ENCODE results near the gene ADAMTSL3.

ADAMTSL3 gene

DNA sequence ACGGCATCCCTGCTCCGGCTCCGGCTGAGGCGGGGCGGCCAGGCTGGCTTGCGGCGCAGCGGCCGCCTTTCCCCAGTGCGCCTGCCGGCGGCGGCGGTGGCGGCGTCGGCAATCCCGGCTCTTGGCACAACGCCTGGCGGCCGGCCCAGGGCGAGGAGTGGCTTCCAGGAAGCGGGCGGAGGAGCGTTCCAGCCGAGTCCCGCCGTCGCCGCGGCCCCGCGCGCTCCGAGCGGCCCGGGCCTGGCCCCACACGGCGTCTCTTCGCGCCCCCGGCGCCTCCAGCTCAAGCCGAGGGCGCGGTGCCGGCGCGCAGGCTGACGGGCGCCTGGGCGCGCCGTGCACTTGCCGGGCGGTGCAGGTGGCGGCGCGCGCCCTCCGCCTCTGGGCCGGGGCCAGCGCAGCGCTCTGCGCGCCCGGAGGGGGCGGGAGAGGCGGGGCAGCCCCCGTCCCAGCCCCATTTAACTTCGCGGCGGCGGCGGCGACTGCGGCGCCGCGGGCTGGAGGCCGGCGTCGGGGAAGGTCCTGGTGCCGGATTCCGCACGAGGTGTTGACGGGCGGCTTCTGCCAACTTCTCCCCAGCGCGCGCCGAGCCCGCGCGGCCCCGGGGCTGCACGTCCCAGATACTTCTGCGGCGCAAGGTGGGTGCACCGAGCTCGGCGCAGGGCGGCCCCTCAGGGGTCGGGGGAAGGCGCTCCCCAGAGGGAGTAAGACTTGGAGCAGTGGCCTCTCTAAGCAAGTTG is at the start of gene ADAMTSL3:
ADAMTSL3 (plus strand) TSS at position 485 of the 740 bp plus-strand sequence. CDS start 1,639 bp downstream, outside the sequence.
- DNase-seq: no peak

DNA sequence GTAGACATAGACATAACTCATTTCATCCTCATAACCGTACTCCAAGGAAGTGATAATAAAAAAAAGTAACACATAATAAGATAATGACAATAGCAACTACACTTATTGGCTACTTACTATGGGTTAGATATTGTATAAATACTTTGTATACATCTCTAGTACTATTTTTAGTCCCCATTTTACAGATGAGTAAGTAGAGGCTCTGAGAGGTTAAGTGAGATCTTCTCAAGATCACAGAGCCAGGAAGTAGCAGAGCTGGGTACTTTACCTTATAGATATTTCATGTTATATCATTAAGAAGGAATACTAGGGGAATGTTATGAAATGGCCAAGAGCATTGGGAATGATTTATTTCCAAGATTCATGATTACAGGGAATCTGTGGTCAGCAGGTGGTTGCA is 49.4 kb upstream of the ADAMTSL3 start:
- no peak for DNase-seq

DNA sequence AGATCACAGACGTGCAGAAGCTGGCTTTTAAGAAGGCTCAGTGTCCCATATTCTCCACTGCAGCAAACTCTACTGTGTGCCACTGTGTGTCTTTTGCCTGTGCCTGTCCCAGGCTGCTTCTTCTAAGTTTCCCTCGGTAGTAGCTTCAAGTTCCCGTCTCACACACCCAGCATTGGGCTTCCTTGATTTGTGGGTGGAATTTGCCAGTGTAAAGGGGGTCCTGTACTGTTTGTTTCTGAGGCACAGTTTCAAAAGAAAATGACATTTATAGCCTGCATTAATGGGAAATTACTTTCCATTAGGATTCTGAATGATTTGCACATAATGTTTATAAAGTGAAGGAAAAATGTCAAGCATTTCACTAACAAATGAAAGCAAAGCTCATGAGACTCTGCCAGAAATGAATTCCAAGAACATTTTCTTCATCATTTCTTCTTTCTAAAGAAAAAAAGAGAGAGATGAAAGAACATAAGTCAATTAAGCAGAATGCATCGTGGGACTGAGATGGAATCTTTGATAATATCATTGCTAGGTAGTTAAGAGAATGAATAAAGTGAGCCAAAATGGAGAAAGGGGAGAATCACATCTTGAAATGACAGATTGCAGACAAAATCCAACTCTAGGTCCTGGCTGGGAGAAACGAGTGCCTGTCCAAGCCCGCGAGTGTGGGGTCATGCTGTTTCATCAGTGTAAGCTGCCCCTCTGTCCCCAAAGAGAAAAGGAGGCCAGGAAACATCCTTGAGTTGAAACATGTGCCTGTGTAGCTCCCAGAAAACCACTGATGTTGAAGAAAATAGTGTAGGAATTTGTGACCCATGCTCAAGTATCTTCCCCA is 48.6 kb upstream of the ADAMTSL3 start:
- no peak for DNase-seq

GRCh38 chr15:83610132-83610531 is 43.8 kb upstream of the ADAMTSL3 start:
- DNase-seq: no peak

DNA sequence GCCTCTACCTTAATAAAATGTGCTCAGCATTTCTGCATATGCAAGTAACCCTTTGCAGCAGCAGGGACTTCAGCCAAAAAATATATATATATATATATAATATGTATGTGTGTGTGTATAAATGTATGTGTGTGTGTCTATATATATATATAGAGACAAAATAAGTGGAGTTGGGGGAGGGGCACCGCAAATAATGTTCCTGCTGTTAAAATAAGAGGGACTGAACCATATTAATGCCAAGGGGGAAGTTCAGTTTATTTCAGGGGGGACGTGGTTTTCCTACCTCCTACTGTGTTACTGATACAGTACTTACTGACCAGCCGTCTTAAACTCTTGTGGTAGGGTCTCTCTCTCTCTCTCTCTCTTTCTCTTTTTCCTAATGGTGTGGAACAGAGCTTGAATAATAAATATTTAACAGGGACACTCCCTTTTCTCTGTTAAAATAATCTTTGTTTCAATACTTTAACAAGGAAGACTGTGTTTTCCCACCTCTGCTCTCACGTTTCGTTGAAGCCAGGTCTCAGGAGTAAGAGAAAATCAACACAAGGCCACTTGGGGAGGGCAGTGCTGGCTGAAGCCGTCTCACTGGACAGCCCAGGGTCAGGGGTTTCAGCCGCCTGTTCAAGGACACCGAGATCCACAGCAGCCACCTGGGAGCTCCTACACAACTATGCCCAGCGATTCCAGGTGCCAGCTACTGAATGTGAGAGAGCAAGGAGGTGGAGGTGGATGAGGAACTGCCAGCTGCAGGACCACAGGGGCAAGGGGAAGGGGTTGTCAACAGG is 42.8 kb upstream of the ADAMTSL3 start:
- no peak for DNase-seq

DNA sequence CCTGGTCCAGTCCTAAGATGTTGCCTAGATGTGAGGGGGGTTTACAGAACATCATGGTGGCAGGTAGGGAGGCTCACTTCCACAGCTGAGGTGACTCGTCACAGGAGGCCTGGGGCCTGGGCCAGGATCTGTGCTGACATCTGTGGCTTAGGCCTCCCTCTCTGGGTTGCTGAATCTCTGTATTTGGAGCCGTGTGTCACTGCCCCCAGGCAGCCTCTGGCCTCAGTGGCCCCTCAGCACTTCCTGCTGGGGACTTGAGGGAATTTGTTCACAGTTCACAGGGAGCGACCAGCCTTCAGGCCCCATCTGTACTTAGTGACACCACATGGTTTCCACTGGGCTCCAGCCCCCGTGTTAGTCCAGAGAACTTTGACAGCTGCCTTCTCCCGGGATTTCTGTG is 41.7 kb upstream of the ADAMTSL3 start:
- no peak for DNase-seq

GRCh38 chr15:83612898-83613635 is 40.9 kb upstream of the ADAMTSL3 start:
- no peak for DNase-seq

GRCh38 chr15:83613714-83614113 is 40.2 kb upstream of the ADAMTSL3 start:
- no peak for DNase-seq

DNA sequence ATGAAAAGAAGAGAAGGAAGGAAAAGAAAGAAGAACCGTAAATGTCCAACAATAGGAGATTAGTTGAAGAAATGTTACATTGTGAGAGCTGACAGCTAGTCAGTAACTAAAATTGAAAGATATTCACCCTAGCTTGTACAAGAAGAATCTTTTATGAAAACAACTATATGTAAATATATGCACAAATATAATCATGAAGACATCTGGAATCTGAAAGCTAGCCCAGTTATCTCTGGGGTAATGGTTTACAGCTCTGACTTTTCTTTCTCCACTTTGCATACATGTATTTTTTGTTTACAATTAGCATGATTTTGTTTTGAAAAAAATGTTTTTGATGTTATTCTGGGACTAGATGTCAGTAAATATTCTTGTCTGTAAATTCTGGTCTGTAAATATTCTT is 37.1 kb upstream of the ADAMTSL3 start:
- DNase-seq: no peak

GRCh38 chr15:83626171-83626802 is 27.6 kb upstream of the ADAMTSL3 start:
- DNase-seq: no peak

DNA sequence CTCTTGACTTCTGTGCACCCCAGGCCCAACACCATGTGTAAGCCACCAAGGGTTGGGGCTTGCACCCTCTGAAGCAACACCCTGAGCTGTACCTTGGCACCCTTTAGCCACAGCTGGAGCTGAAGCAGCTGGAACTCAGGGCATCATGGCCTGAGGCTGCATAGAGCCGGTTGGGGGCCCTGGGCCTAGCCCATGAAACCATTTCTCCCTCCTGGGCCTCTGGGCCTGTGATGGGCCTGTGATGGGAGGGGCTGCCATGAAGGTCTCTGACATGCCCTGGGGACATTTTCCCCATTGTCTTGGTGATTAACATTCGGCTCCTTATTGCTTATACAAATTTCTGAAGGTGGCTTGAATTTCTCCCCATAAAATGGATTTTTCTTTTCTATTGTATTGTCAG is 22.4 kb upstream of the ADAMTSL3 start:
- no peak for DNase-seq

DNA sequence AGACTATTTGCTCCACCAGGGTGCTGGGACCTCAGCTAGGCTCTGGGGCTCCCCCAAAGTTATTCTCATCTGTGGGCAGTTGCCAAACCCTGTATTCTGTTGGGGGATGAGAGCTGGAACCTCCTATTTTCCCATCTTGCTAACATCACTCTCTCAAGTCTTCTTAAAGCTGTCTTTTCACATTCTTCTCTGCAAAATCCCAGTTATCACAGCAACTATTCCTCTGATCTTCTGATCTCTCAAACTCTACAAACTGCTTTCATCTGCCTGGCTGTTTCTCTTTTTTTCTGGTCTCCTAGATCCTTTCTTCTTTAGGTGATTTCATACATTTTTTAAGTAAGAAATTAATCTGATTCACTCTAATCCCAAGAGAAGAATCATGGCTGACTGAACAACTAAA is 10.7 kb upstream of the ADAMTSL3 start:
- DNase-seq: no peak

- no peak for DNase-seq
Measured at GRCh38 chr15:83644439-83644838, 9.5 kb upstream of the ADAMTSL3 start.

GRCh38 chr15:83650831-83651230 is 3.1 kb upstream of the ADAMTSL3 start:
- DNase-seq: no peak

DNA sequence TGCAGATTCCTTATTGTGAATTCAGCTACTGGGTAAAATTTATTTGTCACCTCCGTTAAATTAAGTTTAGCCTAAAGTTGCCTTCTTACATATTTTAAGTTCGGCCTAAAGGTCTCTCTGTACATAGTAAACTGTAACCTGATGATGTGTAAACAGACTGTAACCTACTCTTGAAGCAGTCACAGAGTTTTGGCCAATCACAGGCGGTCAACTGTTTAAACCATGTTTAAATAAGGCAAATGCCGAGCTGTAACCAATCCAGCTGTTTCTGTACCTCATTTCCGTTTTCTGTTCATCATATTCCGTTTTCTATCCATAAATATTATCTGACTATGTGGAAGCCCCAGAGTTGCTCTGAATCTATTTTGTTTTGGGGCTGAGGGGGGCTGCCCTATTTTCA is 2.4 kb upstream of the ADAMTSL3 start:
- DNase-seq: no peak

- no peak for DNase-seq
Measured at GRCh38 chr15:83652626-83653204, 1.2 kb upstream of the ADAMTSL3 start.

- DNase-seq: no peak
Measured at GRCh38 chr15:83653288-83653638, 660 bp upstream of the ADAMTSL3 start.

- DNase-seq: no peak
Measured at GRCh38 chr15:83654379-83655236, 685 bp downstream of the ADAMTSL3 start.

DNA sequence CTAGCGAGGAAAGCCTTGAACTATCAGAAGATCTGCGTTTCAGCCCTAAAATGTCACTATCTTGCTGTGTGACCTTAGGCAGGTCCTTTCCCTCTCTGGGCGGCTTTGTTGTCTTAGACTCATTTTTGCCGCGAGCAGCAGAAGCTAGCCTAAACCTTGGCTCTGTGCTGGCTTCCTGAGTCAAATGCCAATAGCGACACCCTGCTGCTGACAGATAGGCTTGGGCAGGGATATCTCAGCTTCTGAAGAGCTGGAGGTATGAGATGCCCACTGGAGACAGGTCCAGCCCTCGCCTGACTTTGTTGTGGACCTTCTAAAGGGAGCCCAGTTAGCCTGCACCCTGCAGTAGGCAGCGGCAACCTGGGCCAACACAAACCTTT is 1.3 kb downstream of the ADAMTSL3 start:
- no peak for DNase-seq

DNA sequence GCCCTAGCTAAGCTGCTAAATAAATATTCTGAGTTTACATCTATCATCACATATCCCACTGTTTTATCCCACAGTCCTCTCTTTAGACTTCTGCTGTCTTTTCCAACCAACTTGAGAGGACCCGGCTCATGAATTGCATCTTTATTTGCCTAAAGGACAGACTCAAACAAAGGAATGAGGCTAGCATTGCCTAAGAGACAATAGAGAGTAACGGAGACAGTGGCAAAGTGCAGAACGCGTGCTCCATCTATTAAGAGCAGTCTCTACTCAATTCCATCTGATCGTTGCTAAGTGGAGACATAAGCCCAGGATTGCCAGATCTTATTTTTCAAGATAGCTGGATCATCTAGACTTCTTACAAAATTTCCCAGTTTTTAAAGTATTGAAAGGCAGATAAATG is 2.3 kb downstream of the ADAMTSL3 start:
- DNase-seq: no peak

DNA sequence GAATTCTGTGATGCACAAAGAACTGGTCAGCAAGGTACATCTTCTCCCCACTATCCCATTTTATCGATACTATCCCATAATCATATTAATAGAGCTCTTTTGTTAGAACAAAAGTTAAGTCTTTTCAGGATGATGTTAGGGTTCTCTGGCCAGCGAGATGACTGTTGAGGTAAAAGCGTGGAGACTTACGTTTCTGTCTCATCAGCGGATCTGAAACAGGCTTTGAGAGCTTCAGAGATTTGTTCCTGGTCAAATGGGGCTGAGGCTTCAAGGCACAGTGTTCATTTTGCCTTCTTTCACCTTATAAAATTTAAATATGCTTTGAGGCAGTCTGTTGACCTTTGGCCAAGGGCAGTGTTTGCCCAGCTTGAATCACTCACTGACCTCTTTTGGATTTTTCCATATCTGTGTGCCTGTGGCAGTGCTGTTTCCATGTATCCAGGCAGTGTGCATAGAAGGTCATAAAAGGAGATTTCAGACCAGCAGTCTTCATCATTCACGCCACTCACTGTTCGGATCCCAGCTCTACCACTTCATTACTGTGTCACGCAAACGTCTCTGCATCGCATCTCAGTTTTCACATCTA is 3.1 kb downstream of the ADAMTSL3 start:
- no peak for DNase-seq

Measured in NCI-H187 (cell line).